H1 (cell line): ENCODE results near the gene PTGDR2. TPM values are rescaled to one million over a fixed set of nuclear protein-coding genes. Genes with fewer than 3 reads are reported as not detected.

Source experiments
- polyA plus RNA-seq, 7 experiments: library from polyadenylated mRNA; depleted of rRNA in 3 of 7; stranded (reverse) in 5 of 7; unstranded in 2 of 7; fragments of >200 nt in 5 of 7; fragments of 200-250 nt in 2 of 7; gene quantifications; 1 replicate in 5 of 7; 2 replicates in 1 of 7; 4 replicates in 1 of 7; pipeline versions ENCODE4 v1.2.1 to v1.2.3, GENCODE V29; 2011 to 2013; ENCODE audit warnings: missing spikeins in 2 of 7, mixed read lengths in 2 of 7
- total RNA-seq: library from RNA; stranded (reverse); fragmentation: NEBNext Ultra II Directional; extraction: Animal tissue kit (Norgen Biotek cat#: 25700); gene quantifications from 2 replicates; pipeline ENCODE4 v1.2.1, GENCODE V29; 2021
- TF ChIP-seq, protein P1 (sequence below): fragments of 300-600 bp; sonication (generic); IDR thresholded peaks from 2 replicates; pipeline ENCODE4 v1.7.1; 2012; ENCODE audit warnings: low read length, moderate library complexity, mild to moderate bottlenecking, inconsistent platforms; ENCODE audit not compliant: insufficient replicate concordance

The PTGDR2 gene
- total and polyA plus RNA-seq, 2 of the 8 experiments (the other 6 are each of a cell fraction or from before 2014, with no cell fraction given), result 0.20 TPM; not detected in 1

DNA sequence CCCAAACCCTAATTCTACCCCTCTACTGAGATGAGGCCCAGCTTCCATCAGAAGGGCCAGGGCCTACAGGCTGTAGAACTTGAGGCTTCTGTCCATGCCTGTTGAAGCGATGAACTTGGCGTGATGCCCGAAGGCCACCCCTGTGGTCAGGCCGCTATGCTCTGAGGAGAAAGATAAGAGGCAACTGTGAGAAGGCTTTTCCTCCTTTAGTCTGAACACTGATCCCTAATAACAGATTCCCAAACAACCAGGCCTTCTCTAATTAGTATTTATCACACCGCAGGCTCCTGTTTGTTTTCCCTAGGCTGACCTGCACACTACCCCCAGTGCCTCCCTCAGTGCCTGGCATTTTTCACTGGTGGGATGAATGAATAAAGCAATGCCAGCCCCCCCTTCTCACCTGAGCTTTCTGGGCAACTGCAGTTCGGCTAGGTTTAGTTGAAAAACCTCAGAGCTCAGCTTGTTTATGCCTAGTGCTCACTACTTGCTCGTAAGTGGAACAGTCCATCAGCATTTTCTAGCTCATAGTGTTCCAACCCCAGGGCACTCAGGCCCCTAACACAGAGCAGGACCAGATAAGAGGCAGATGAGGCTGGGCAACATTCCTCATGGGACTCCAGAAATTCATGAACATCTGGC, 35.5 kb upstream of the PTGDR2 start (continued):
- TF ChIP-seq, protein P1, sequence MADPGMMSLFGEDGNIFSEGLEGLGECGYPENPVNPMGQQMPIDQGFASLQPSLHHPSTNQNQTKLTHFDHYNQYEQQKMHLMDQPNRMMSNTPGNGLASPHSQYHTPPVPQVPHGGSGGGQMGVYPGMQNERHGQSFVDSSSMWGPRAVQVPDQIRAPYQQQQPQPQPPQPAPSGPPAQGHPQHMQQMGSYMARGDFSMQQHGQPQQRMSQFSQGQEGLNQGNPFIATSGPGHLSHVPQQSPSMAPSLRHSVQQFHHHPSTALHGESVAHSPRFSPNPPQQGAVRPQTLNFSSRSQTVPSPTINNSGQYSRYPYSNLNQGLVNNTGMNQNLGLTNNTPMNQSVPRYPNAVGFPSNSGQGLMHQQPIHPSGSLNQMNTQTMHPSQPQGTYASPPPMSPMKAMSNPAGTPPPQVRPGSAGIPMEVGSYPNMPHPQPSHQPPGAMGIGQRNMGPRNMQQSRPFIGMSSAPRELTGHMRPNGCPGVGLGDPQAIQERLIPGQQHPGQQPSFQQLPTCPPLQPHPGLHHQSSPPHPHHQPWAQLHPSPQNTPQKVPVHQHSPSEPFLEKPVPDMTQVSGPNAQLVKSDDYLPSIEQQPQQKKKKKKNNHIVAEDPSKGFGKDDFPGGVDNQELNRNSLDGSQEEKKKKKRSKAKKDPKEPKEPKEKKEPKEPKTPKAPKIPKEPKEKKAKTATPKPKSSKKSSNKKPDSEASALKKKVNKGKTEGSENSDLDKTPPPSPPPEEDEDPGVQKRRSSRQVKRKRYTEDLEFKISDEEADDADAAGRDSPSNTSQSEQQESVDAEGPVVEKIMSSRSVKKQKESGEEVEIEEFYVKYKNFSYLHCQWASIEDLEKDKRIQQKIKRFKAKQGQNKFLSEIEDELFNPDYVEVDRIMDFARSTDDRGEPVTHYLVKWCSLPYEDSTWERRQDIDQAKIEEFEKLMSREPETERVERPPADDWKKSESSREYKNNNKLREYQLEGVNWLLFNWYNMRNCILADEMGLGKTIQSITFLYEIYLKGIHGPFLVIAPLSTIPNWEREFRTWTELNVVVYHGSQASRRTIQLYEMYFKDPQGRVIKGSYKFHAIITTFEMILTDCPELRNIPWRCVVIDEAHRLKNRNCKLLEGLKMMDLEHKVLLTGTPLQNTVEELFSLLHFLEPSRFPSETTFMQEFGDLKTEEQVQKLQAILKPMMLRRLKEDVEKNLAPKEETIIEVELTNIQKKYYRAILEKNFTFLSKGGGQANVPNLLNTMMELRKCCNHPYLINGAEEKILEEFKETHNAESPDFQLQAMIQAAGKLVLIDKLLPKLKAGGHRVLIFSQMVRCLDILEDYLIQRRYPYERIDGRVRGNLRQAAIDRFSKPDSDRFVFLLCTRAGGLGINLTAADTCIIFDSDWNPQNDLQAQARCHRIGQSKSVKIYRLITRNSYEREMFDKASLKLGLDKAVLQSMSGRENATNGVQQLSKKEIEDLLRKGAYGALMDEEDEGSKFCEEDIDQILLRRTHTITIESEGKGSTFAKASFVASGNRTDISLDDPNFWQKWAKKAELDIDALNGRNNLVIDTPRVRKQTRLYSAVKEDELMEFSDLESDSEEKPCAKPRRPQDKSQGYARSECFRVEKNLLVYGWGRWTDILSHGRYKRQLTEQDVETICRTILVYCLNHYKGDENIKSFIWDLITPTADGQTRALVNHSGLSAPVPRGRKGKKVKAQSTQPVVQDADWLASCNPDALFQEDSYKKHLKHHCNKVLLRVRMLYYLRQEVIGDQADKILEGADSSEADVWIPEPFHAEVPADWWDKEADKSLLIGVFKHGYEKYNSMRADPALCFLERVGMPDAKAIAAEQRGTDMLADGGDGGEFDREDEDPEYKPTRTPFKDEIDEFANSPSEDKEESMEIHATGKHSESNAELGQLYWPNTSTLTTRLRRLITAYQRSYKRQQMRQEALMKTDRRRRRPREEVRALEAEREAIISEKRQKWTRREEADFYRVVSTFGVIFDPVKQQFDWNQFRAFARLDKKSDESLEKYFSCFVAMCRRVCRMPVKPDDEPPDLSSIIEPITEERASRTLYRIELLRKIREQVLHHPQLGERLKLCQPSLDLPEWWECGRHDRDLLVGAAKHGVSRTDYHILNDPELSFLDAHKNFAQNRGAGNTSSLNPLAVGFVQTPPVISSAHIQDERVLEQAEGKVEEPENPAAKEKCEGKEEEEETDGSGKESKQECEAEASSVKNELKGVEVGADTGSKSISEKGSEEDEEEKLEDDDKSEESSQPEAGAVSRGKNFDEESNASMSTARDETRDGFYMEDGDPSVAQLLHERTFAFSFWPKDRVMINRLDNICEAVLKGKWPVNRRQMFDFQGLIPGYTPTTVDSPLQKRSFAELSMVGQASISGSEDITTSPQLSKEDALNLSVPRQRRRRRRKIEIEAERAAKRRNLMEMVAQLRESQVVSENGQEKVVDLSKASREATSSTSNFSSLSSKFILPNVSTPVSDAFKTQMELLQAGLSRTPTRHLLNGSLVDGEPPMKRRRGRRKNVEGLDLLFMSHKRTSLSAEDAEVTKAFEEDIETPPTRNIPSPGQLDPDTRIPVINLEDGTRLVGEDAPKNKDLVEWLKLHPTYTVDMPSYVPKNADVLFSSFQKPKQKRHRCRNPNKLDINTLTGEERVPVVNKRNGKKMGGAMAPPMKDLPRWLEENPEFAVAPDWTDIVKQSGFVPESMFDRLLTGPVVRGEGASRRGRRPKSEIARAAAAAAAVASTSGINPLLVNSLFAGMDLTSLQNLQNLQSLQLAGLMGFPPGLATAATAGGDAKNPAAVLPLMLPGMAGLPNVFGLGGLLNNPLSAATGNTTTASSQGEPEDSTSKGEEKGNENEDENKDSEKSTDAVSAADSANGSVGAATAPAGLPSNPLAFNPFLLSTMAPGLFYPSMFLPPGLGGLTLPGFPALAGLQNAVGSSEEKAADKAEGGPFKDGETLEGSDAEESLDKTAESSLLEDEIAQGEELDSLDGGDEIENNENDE, result no peak
